Heart left ventricle (tissue), 16 donors: ENCODE results near the gene SLC6A7. TPM values are rescaled to one million over a fixed set of nuclear protein-coding genes. Genes with fewer than 3 reads are reported as not detected.
A peak's percentile ranks its signal among the peaks of the same experiment; 100 is the strongest.

Source experiments
- ATAC-seq, 4 donors: fragments of 200-7000 bp; cut with Tn5 transposase; one replicate each; pipeline ENCODE4 v1.9.1; 2020 to 2022; ENCODE audit warnings: moderate library complexity in 4 of 4, mild to moderate bottlenecking in 3 of 4, moderate number of reproducible peaks in 1 of 4
- DNase-seq, 5 donors: peaks; one replicate each; pipeline ENCODE4 v3.0.0-alpha.2; 2020
- H3K27ac ChIP-seq, 12 donors: fragments of 200-600 bp; sonication (generic) in 4 of 12; one replicate each; pipeline versions ENCODE4 v1.5.0 to v1.8.0; 2016 to 2022; ENCODE audit warnings: mild to moderate bottlenecking in 2 of 12
- H3K27me3 ChIP-seq, 9 donors: fragments of 200-600 bp; sonication (generic) in 2 of 9; one replicate each; pipeline versions ENCODE4 v1.5.1 to v1.8.0; 2016 to 2022; ENCODE audit warnings: mild to moderate bottlenecking in 3 of 9
- H3K36me3 ChIP-seq, 9 donors: fragments of 200-600 bp; sonication (generic) in 2 of 9; one replicate each; pipeline versions ENCODE4 v1.5.0 to v1.8.0; 2018 to 2022; ENCODE audit warnings: mild to moderate bottlenecking in 2 of 9
- H3K4me1 ChIP-seq, 12 donors: fragments of 200-600 bp; sonication (generic) in 4 of 12; one replicate each; pipeline versions ENCODE4 v1.5.0 to v1.8.0; 2016 to 2022; ENCODE audit warnings: mild to moderate bottlenecking in 3 of 12
- H3K4me3 ChIP-seq, 12 donors: fragments of 200-600 bp; sonication (generic) in 4 of 12; one replicate each; pipeline versions ENCODE4 v1.5.0 to v1.8.0; 2017 to 2022; ENCODE audit warnings: mild to moderate bottlenecking in 9 of 12, moderate library complexity in 4 of 12
- H3K9me3 ChIP-seq, 12 donors: fragments of 200-600 bp; sonication (generic) in 4 of 12; one replicate each; pipeline versions ENCODE4 v1.5.0 to v1.8.0; 2016 to 2022; ENCODE audit warnings: mild to moderate bottlenecking in 1 of 12
- POLR2A ChIP-seq, 2 donors: fragments of 450-650 bp; IDR thresholded peaks; one replicate each; pipeline ENCODE4 v1.6.1; 2017; ENCODE audit warnings: antibody characterized with exemption in 2 of 2, mild to moderate bottlenecking in 2 of 2, moderate library complexity in 2 of 2
- WGBS, 4 donors: extraction: QIAGEN DNeasy Blood & Tissue Kit in 2 of 4; methylation state at CpG; one replicate each; pipeline versions ENCODE4 v1.1.5 to v1.1.7; 2013 to 2018; 5-methylcytosine and 5-hydroxymethylcytosine counted together
- intact Hi-C, 10 donors: fragments of 100-400 bp; cut with DNase I; formaldehyde crosslinking; loops; one replicate each; pipeline versions ENCODE4 v1.11.1 to v1.14.2; 2022
- polyA plus RNA-seq, 2 donors: library from polyadenylated mRNA; stranded (reverse); fragments of 200-250 nt; gene quantifications; one replicate each; pipeline ENCODE4 v1.2.3, GENCODE V29; 2013
- total RNA-seq, 9 donors: library from RNA; depleted of rRNA in 2 of 9; stranded (reverse); fragments of >200 nt in 2 of 9; fragmentation: NEBNext Ultra II Directional in 3 of 9; extraction: Animal tissue kit (Norgen Biotek cat#: 25700) in 3 of 9; gene quantifications; one replicate each; pipeline versions ENCODE4 v1.1.0 to v1.2.4, GENCODE V29; 2016 to 2023
- TF ChIP-seq, protein P1 (sequence below), 12 donors: fragments of 200-600 bp; sonication (generic) in 4 of 12; IDR thresholded peaks; one replicate each; pipeline versions ENCODE4 v1.5.0 to v1.8.0; 2018 to 2022; ENCODE audit warnings: antibody characterized with exemption in 12 of 12, mild to moderate bottlenecking in 5 of 12
- donor health status: ischemic (EF 13 %, LVEDD 7.1; RV severe dilation, severe dysfunction).
- donor health status: healthy with polysubstance abuse.
- donor health status: DM: no; HTN: yes; CAD: no.
- donor health status: DM: no; HTN: no; CAD: no.
- donor health status: ischemic (EF 25% LVEDD 6.9; RV normal size, moderate dysfunction).
- donor health status: ischemic (EF 25% LVEDD 5.7; RV mildly dilated, moderate dysfunction).
- donor health status: healthy.
- donor health status: DM: yes; HTN: yes; CAD: no.
- donor health status: ischemic (EF 35%, LVEDD 5.7; RV mildly dilated, moderate dysfunction).
- donor health status: nonischemic (EF 11% LVEDD 7.7; RV severe dilation, severe dysfunction).
- donor health status: DM: yes; HTN: yes; CAD: no.
- donor health status: PGD.
- donor health status: ischemic (EF 29% LVEDD 5.4; RV normal size, mild dysfunction).
- donor health status: nonischemic (EF 23%, LVEDD 6.1; RV moderate dilation, normal function).

The SLC6A7 gene
- total and polyA plus RNA-seq, 11 donors: not detected

DNA sequence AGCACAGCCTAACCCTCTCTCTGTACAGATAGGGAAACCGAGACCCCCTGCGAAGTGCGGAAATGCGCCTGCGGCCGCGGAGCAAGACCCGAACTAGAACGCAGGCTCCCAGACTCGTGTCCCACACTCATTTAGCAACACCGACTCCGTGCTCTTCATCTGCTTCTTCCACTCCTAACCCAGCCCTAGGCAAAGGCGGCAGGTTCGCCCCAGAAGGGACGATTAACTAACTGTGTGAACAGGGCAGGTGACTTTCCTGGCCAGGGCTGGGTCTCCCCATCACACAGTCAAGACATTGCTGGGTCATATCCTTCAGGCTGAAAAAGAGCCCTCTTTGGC is 22.4 kb upstream of the SLC6A7 start:
- intact Hi-C loops: loop anchor here in 3 of 10 donors (5.0 to 10.0 kb wide), 3 partner anchors 35 to 267 kb away; partner anchors contain the start of gene TCOF1 (in 1 of the 3)
- ATAC-seq (no peak), DNase-seq (no peak)
- no peak overlapping the region for H3K27ac ChIP-seq
- H3K27me3 ChIP-seq: peaks cover 0 to 39% (median 6%) of the 10 kb centered on the region in 9 donors
- 76 to 82% (median 79%) methylated on average over 12 to 15 of the region's 15 CpGs for WGBS, 4 donors
- H3K4me3 ChIP-seq: no peak overlapping the region
- H3K4me1 ChIP-seq: peaks cover 0 to 44% (median 24%) of the 10 kb centered on the region in 12 donors
- no peaks in the 10 kb centered on the region for H3K9me3 ChIP-seq
- no peak for TF ChIP-seq POLR2A (IDR thresholded peaks at IDR 0.05)
- TF ChIP-seq, protein P1, sequence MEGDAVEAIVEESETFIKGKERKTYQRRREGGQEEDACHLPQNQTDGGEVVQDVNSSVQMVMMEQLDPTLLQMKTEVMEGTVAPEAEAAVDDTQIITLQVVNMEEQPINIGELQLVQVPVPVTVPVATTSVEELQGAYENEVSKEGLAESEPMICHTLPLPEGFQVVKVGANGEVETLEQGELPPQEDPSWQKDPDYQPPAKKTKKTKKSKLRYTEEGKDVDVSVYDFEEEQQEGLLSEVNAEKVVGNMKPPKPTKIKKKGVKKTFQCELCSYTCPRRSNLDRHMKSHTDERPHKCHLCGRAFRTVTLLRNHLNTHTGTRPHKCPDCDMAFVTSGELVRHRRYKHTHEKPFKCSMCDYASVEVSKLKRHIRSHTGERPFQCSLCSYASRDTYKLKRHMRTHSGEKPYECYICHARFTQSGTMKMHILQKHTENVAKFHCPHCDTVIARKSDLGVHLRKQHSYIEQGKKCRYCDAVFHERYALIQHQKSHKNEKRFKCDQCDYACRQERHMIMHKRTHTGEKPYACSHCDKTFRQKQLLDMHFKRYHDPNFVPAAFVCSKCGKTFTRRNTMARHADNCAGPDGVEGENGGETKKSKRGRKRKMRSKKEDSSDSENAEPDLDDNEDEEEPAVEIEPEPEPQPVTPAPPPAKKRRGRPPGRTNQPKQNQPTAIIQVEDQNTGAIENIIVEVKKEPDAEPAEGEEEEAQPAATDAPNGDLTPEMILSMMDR (IDR thresholded peaks at IDR 0.05): no peak
- H3K36me3 ChIP-seq: no peaks in the 10 kb centered on the region

DNA sequence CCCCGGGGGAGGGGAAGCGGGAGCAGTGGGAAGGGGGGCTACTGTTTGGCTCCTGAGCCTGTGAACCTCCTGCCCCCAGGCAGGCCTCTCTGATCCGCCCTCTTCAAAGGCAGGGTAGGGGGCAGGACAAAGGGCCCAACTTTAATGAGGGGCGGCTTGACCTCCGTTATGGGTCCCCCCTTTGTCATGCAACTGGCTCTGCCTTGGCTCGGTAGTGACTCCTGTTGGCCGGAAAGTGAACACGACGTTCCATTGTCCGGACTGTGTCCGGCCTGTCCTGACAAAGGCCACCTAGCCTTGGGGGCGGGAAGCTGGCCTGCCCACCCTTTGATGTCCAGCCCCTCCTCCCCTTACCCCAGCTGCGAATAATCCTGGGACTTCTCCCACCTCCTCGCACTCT is 22.0 kb upstream of the SLC6A7 start:
- peaks cover 0 to 39% (median 6%) of the 10 kb centered on the region in 9 donors for H3K27me3 ChIP-seq
- H3K4me3 ChIP-seq: no peak overlapping the region
- DNase-seq (no peak), ATAC-seq (no peak)
- TF ChIP-seq POLR2A (IDR thresholded peaks at IDR 0.05): no peak
- TF ChIP-seq, protein P1 (IDR thresholded peaks at IDR 0.05): peak in 1 of 12 donors; percentile 12
- 87 to 94% (median 91%) methylated on average over 10 to 14 of the region's 14 CpGs for WGBS, 4 donors
- intact Hi-C loops: loop anchor here in 3 of 10 donors (5.0 to 10.0 kb wide), 3 partner anchors 34 to 267 kb away; partner anchors contain the start of gene TCOF1 (in 1 of the 3)
- H3K36me3 ChIP-seq: no peaks in the 10 kb centered on the region
- H3K4me1 ChIP-seq: peaks cover 0 to 39% (median 24%) of the 10 kb centered on the region in 12 donors
- H3K27ac ChIP-seq: no peak overlapping the region
- H3K9me3 ChIP-seq: no peaks in the 10 kb centered on the region

DNA sequence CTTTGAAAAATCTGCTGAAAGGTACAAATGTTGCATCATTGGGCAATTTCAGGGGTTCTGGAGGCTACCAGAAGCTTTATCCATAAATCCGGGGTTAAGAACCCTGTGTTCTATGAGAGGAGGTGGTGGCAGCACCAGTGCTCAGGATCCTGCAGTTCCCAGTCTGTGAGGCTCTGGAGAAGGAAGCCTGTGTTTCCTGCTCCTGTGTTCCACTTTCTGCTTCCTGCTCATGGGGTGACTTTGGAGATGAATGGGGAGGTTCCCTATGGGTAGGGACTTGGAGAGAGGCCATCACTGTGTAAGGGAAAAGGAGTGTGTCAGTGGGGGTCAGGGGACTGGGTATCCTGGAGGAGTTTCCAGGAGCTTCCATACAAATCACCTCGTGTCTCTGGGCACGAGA is 21.0 kb upstream of the SLC6A7 start:
- Histone ChIP-seq H3K27me3 (peaks cover 0 to 39% (median 6%) of the 10 kb centered on the region in 9 donors), H3K4me3 (no peak overlapping the region), H3K9me3 (no peaks in the 10 kb centered on the region), H3K27ac (peak overlapping the region in 1 of 12 donors; percentile 5), H3K4me1 (peaks cover 0 to 30% (median 15%) of the 10 kb centered on the region in 12 donors), H3K36me3 (no peaks in the 10 kb centered on the region)
- DNase-seq (no peak), ATAC-seq (peak in 2 of 4 donors; percentile 19 to 56)
- intact Hi-C loops: loop anchor here in 3 of 10 donors (5.0 to 10.0 kb wide), 3 partner anchors 33 to 266 kb away; partner anchors contain the start of gene TCOF1 (in 1 of the 3)
- 34 to 75% (median 51%) methylated on average over 3 of the region's 3 CpGs for WGBS, 4 donors
- TF ChIP-seq, protein P1 (IDR thresholded peaks at IDR 0.05): no peak
- no peak for TF ChIP-seq POLR2A (IDR thresholded peaks at IDR 0.05)

DNA sequence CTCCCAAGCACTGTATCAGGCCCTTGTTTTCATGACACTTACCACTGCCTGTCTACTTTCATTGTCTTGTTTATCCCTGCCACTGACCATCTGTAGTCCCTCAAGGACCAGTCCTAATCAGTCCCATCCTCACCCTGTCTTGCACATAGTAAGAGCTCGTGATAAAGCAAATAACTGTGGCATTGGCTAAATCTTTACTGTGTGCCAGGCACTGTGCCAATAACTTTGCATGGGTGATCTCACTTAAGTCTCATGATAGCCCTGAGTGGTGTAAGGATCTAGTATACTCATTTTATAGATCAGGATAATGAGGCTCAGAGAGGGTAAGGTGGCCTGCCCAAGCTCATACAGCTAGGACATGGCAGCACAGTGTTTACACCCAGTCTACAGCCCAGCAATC is 17.7 kb upstream of the SLC6A7 start:
- intact Hi-C loops: no loop called here
- Histone ChIP-seq H3K9me3 (no peaks in the 10 kb centered on the region), H3K27me3 (peaks cover 0 to 30% (median 4%) of the 10 kb centered on the region in 9 donors), H3K4me1 (peaks cover 0 to 16% (median 1%) of the 10 kb centered on the region in 12 donors), H3K36me3 (no peaks in the 10 kb centered on the region), H3K4me3 (no peak overlapping the region), H3K27ac (no peak overlapping the region)
- 73 to 94% (median 78%) methylated on average over 1 of the region's 1 CpG for WGBS, 4 donors
- no peak for ATAC-seq
- DNase-seq: no peak
- TF ChIP-seq, protein P1 (IDR thresholded peaks at IDR 0.05): no peak
- TF ChIP-seq POLR2A (IDR thresholded peaks at IDR 0.05): no peak
